ENCODE measurements around the gene KRT78. TPM values are rescaled to one million over a fixed set of nuclear protein-coding genes. Genes with fewer than 3 reads are reported as not detected.

KRT78 gene
- total RNA-seq, 1 experiment from 2014 or later, result not detected

DNA sequence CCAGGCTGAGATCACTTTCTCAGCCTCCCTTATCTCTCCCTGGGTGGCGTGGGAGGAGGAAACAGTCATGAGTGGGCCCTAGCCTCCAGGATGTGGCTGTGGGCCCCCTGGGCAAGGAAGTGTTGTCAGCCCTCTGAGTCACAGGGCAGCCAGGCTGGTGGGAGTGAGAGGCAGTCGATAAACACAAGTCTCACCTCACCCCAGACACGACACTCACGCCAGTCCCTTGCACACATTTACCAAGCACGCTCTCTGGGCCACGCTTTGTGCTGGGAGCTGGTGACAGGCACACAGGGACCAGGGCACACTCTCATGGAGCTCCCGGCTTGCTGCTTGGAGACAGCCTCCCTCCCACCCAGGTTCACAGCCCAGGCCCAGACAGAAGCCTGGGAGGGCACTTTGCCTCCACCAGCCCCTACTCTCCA is 12.7 kb downstream of the KRT78 start:
- H3K27ac ChIP-seq (ENCODE audit: low read depth, low read length, poor library complexity, severe bottlenecking), result no peak overlapping the region
- H3K9me3 ChIP-seq (ENCODE audit: low read depth, low read length, poor library complexity, severe bottlenecking), result no peaks in the 10 kb centered on the region
- no TSS peak for BruUV-seq (replicated peaks)
- no peak for DNase-seq (ENCODE audit: low spot score)
- POLR2A ChIA-PET (ENCODE audit: low non-redundant PET), result no interaction called here
- H3K4me1 ChIP-seq (ENCODE audit: insufficient read depth, low read length, poor library complexity, severe bottlenecking), result no peaks in the 10 kb centered on the region
- H3K4me3 ChIP-seq (ENCODE audit: low read depth, low read length, poor library complexity, severe bottlenecking), result no peak overlapping the region
- intact Hi-C loops (cut with micrococcal nuclease; ENCODE audit: unreplicated experiment), result no loop called here
- H3K36me3 ChIP-seq (ENCODE audit: insufficient read depth, low read length, poor library complexity, severe bottlenecking), result no peaks in the 10 kb centered on the region
- H3K27me3 ChIP-seq (replicated peaks; ENCODE audit: insufficient read depth, low read depth, low read length, poor library complexity), result no peaks in the 10 kb centered on the region
- TF ChIP-seq, protein P1, sequence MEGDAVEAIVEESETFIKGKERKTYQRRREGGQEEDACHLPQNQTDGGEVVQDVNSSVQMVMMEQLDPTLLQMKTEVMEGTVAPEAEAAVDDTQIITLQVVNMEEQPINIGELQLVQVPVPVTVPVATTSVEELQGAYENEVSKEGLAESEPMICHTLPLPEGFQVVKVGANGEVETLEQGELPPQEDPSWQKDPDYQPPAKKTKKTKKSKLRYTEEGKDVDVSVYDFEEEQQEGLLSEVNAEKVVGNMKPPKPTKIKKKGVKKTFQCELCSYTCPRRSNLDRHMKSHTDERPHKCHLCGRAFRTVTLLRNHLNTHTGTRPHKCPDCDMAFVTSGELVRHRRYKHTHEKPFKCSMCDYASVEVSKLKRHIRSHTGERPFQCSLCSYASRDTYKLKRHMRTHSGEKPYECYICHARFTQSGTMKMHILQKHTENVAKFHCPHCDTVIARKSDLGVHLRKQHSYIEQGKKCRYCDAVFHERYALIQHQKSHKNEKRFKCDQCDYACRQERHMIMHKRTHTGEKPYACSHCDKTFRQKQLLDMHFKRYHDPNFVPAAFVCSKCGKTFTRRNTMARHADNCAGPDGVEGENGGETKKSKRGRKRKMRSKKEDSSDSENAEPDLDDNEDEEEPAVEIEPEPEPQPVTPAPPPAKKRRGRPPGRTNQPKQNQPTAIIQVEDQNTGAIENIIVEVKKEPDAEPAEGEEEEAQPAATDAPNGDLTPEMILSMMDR (conservative IDR thresholded peaks at IDR 0.05; ENCODE audit: low read depth, low read length), result no peak
- no peak for TF ChIP-seq EZH2 (IDR thresholded peaks at IDR 0.05; ENCODE audit: borderline replicate concordance, low read depth, low read length, poor library complexity, severe bottlenecking)
- CTCF ChIA-PET, result no interaction called here

DNA sequence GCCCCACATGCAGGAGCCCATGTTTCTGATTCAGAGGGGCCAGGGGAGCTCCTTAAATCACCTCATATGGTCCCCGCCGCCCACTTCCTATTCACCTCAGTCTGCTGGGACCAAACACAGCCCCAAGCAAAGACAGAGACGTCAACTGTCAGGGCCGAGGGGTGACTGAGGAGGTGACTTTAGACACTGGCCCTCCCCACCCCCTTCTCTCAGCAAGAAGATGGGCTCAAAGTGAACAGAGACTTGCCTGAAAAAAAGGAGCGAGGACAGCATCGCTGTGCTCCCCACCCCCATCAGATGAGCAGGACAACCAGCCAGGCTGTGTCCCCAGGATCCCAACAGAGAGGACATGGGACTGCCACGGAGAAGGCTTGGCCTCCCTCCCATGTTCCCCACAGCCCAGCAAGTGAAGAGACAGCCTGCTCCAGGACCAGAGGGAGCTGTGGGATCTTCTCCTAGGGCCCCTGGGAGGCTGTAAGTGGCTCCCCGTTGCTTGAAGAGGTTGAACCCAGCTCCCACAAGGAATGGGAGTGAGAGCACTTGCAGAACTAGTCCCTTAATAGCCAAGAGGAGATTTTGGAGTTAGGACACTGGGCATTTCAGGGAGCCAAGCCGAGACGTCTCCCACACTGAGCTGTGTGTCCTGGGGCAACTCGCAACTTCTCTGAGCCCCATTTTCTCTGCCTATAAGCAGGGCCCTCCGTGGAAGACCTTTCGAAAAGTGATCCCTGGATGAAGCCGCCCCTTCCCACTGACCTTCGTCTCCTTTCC is 13.3 kb downstream of the KRT78 start:
- no TSS peak for BruUV-seq (replicated peaks)
- no peaks in the 10 kb centered on the region for H3K4me1 ChIP-seq (ENCODE audit: insufficient read depth, low read length, poor library complexity, severe bottlenecking)
- H3K36me3 ChIP-seq (ENCODE audit: insufficient read depth, low read length, poor library complexity, severe bottlenecking), result no peaks in the 10 kb centered on the region
- POLR2A ChIA-PET (ENCODE audit: low non-redundant PET), result no interaction called here
- no peak for DNase-seq (ENCODE audit: low spot score)
- intact Hi-C loops (cut with micrococcal nuclease; ENCODE audit: unreplicated experiment), result no loop called here
- no peaks in the 10 kb centered on the region for H3K27me3 ChIP-seq (replicated peaks; ENCODE audit: insufficient read depth, low read depth, low read length, poor library complexity)
- no peak for TF ChIP-seq EZH2 (IDR thresholded peaks at IDR 0.05; ENCODE audit: borderline replicate concordance, low read depth, low read length, poor library complexity, severe bottlenecking)
- TF ChIP-seq, protein P1 (conservative IDR thresholded peaks at IDR 0.05; ENCODE audit: low read depth, low read length), result no peak
- H3K9me3 ChIP-seq (ENCODE audit: low read depth, low read length, poor library complexity, severe bottlenecking), result no peaks in the 10 kb centered on the region
- CTCF ChIA-PET, result no interaction called here
- H3K4me3 ChIP-seq (ENCODE audit: low read depth, low read length, poor library complexity, severe bottlenecking), result no peak overlapping the region
- H3K27ac ChIP-seq (ENCODE audit: low read depth, low read length, poor library complexity, severe bottlenecking), result no peak overlapping the region

DNA sequence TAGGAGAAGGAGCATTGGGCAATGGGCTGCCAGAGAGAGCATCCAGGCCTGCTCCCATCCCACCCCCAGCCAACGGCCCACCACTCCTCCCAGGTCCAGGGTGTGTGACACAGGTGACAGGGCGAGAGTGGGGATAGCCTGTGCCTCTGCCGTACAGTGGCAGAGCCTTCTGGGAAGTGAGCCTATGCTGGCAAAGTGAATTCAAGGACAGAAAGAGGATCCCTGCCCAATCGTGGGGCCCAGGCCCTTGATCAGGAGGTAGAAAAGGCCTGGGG is 14.1 kb downstream of the KRT78 start:
- no peaks in the 10 kb centered on the region for H3K4me1 ChIP-seq (ENCODE audit: insufficient read depth, low read length, poor library complexity, severe bottlenecking)
- BruUV-seq (replicated peaks), result no TSS peak
- H3K27ac ChIP-seq (ENCODE audit: low read depth, low read length, poor library complexity, severe bottlenecking), result no peak overlapping the region
- no peaks in the 10 kb centered on the region for H3K27me3 ChIP-seq (replicated peaks; ENCODE audit: insufficient read depth, low read depth, low read length, poor library complexity)
- H3K9me3 ChIP-seq (ENCODE audit: low read depth, low read length, poor library complexity, severe bottlenecking), result no peaks in the 10 kb centered on the region
- H3K4me3 ChIP-seq (ENCODE audit: low read depth, low read length, poor library complexity, severe bottlenecking), result no peak overlapping the region
- no peaks in the 10 kb centered on the region for H3K36me3 ChIP-seq (ENCODE audit: insufficient read depth, low read length, poor library complexity, severe bottlenecking)
- intact Hi-C loops (cut with micrococcal nuclease; ENCODE audit: unreplicated experiment), result no loop called here
- no peak for TF ChIP-seq EZH2 (IDR thresholded peaks at IDR 0.05; ENCODE audit: borderline replicate concordance, low read depth, low read length, poor library complexity, severe bottlenecking)
- TF ChIP-seq, protein P1 (conservative IDR thresholded peaks at IDR 0.05; ENCODE audit: low read depth, low read length), result no peak
- ChIA-PET POLR2A (ENCODE audit: low non-redundant PET) (no interaction called here), CTCF (no interaction called here)
- no peak for DNase-seq (ENCODE audit: low spot score)

Measured in A673 (cell line).